ENCODE data around the gene HIGD1A.

DNA sequence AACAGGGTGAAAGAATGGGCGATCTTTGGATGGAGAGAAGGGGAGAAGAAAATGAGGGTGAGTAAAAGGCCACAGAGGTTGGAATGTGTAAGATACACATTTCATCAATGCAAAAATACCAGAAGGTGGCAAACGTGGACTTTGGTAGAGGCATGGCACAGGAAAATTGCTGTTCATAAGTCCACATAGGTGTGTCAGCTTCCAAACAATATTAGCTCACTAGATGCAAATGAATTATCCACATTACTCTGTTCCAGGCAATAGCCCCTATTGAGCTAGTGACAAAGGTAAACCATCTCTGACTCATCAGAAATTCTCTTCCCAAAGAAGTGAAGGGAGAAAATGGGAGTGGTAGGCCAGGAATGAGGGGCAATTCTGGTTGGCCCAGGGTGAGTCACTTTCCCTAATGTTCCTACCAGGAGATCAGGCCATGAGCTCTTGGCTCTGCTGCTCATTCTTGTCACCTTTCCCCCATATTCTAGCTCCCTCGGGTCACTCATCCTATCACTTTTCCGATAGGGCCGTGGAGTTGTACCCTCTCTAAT is 24.9 kb upstream of the HIGD1A start:
- TF ChIP-seq, protein P1, sequence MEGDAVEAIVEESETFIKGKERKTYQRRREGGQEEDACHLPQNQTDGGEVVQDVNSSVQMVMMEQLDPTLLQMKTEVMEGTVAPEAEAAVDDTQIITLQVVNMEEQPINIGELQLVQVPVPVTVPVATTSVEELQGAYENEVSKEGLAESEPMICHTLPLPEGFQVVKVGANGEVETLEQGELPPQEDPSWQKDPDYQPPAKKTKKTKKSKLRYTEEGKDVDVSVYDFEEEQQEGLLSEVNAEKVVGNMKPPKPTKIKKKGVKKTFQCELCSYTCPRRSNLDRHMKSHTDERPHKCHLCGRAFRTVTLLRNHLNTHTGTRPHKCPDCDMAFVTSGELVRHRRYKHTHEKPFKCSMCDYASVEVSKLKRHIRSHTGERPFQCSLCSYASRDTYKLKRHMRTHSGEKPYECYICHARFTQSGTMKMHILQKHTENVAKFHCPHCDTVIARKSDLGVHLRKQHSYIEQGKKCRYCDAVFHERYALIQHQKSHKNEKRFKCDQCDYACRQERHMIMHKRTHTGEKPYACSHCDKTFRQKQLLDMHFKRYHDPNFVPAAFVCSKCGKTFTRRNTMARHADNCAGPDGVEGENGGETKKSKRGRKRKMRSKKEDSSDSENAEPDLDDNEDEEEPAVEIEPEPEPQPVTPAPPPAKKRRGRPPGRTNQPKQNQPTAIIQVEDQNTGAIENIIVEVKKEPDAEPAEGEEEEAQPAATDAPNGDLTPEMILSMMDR (IDR thresholded peaks at IDR 0.05): no peak
- no peak for TF ChIP-seq POLR2A (IDR thresholded peaks at IDR 0.05)

Measured in vagina (tissue), 2 donors.